GM23248 (cell line): ENCODE results near the gene KISS1R. TPM values are rescaled to one million over a fixed set of nuclear protein-coding genes. Genes with fewer than 3 reads are reported as not detected.

Experiments used
- DNase-seq: peaks from one replicate; pipeline ENCODE4 v3.0.0-alpha.2; 2015
- H2AFZ ChIP-seq: fragments of 200-600 bp; sonication (generic); 2 replicates; pipeline ENCODE4 v1.6.1; 2016; ENCODE audit warnings: antibody characterized with exemption
- H3F3A ChIP-seq: fragments of 200-600 bp; sonication (generic); 2 replicates; pipeline ENCODE4 v1.6.1; 2016; ENCODE audit warnings: mild to moderate bottlenecking, antibody characterized with exemption, mixed run types; ENCODE audit not compliant: insufficient read depth
- H3K27ac ChIP-seq: fragments of 200-600 bp; sonication (generic); 2 replicates; pipeline ENCODE4 v1.5.1; 2016; ENCODE audit warnings: mild to moderate bottlenecking
- H3K27me3 ChIP-seq: fragments of 200-600 bp; sonication (generic); replicated peaks from 2 replicates; pipeline ENCODE4 v1.6.1; 2016; ENCODE audit warnings: mild to moderate bottlenecking; ENCODE audit not compliant: insufficient read depth
- H3K36me3 ChIP-seq: fragments of 200-600 bp; sonication (generic); 2 replicates; pipeline ENCODE4 v1.6.1; 2016; ENCODE audit warnings: low read depth, mild to moderate bottlenecking
- H3K4me1 ChIP-seq: fragments of 200-600 bp; sonication (generic); 2 replicates; pipeline ENCODE4 v1.6.1; 2016; ENCODE audit warnings: mild to moderate bottlenecking; ENCODE audit not compliant: insufficient read depth
- H3K4me2 ChIP-seq: fragments of 200-600 bp; sonication (generic); one replicate; pipeline ENCODE4 v1.6.1; 2016; ENCODE audit warnings: mild to moderate bottlenecking; ENCODE audit not compliant: unreplicated experiment
- H3K4me3 ChIP-seq: fragments of 200-600 bp; sonication (generic); 2 replicates; pipeline ENCODE4 v1.5.1; 2016; ENCODE audit warnings: mild to moderate bottlenecking
- H3K79me2 ChIP-seq: fragments of 200-600 bp; sonication (generic); 2 replicates; pipeline ENCODE4 v1.6.1; 2016; ENCODE audit warnings: mild to moderate bottlenecking; ENCODE audit not compliant: insufficient read depth
- H3K9ac ChIP-seq: fragments of 200-600 bp; sonication (generic); 2 replicates; pipeline ENCODE4 v1.6.1; 2016; ENCODE audit warnings: mild to moderate bottlenecking
- H3K9me2 ChIP-seq: fragments of 200-600 bp; sonication (generic); 2 replicates; pipeline ENCODE4 v1.6.1; 2016; ENCODE audit warnings: mixed run types, mild to moderate bottlenecking, moderate library complexity; ENCODE audit not compliant: insufficient read depth
- H3K9me3 ChIP-seq: fragments of 200-600 bp; sonication (generic); one replicate; pipeline ENCODE4 v1.6.1; 2017; ENCODE audit warnings: low read depth
- H4K20me1 ChIP-seq: fragments of 200-600 bp; sonication (generic); 2 replicates; pipeline ENCODE4 v1.6.0; 2016; ENCODE audit not compliant: insufficient read depth
- EZH2 ChIP-seq: fragments of 200-600 bp; sonication (generic); IDR thresholded peaks from 2 replicates; pipeline ENCODE4 v1.6.1; 2018; ENCODE audit warnings: antibody characterized with exemption, mild to moderate bottlenecking; ENCODE audit not compliant: insufficient read depth, poor library complexity, severe bottlenecking
- EZH2phosphoT487 ChIP-seq: fragments of 200-600 bp; sonication (generic); IDR thresholded peaks from 2 replicates; pipeline ENCODE4 v1.6.1; 2018; ENCODE audit warnings: antibody characterized with exemption, moderate library complexity, mild to moderate bottlenecking, low read depth; ENCODE audit not compliant: insufficient read depth
- WGBS, 2 experiments: methylation state at CpG; one replicate each; pipeline ENCODE4 v1.1.6; 2015 to 2017; ENCODE audit warnings: low lambda C conversion rate in 2 of 2, low coverage in 1 of 2; ENCODE audit errors: missing lambda C conversion rate in 2 of 2; 5-methylcytosine and 5-hydroxymethylcytosine counted together
- in situ Hi-C: fragments of 300-500 bp; cut with MboI; formaldehyde crosslinking; loops from 2 replicates; pipeline ENCODE4 v1.15.0; 2020
- polyA plus RNA-seq: library from polyadenylated mRNA; unstranded; fragments of >200 nt; fragmentation: Nextera tagmentation; extraction: Ambion mirVana; gene quantifications from 2 replicates; pipeline ENCODE4 v1.2.1, GENCODE V29; 2016
- total RNA-seq: library from RNA; depleted of rRNA; stranded (reverse); fragments of >200 nt; shearing (Covaris generic); gene quantifications from 2 replicates; pipeline ENCODE4 v1.2.3, GENCODE V29; 2014

Gene KISS1R
- total and polyA plus RNA-seq, 2 experiments from 2014 or later: not detected

- WGBS, 2 experiments: 83 to 86% methylated on average over 24 to 32 of the region's 32 CpGs
Observed at GRCh38 chr19:903266-903797, 13.8 kb upstream of the KISS1R start.

GRCh38 chr19:904545-904944 is 12.6 kb upstream of the KISS1R start:
- Histone ChIP-seq H3K27me3 (no peaks in the 10 kb centered on the region), H3K79me2 (peaks cover 73% of the 10 kb centered on the region), H3K9me2 (no peaks in the 10 kb centered on the region), H3K9me3 (no peaks in the 10 kb centered on the region), H3K4me1 (no peaks in the 10 kb centered on the region), H3K4me3 (no peak overlapping the region), H3F3A (no peaks in the 10 kb centered on the region), H3K27ac (no peak overlapping the region), H4K20me1 (no peaks in the 10 kb centered on the region), H3K9ac (no peak overlapping the region), H3K4me2 (no peak overlapping the region), H3K36me3 (no peaks in the 10 kb centered on the region), H2AFZ (no peak overlapping the region)
- WGBS, 2 experiments: 92 to 96% methylated on average over 8 of the region's 8 CpGs
- in situ Hi-C loops: no loop called here
- TF ChIP-seq EZH2 (no peak), EZH2phosphoT487 (no peak)
- DNase-seq: no peak

More at GRCh38 chr19:903266-903797, 13.8 kb upstream of the KISS1R start:
- Histone ChIP-seq H3K9ac (no peak overlapping the region), H3K9me2 (no peaks in the 10 kb centered on the region), H3K4me3 (no peak overlapping the region), H3K27ac (no peak overlapping the region), H3K36me3 (no peaks in the 10 kb centered on the region), H3K79me2 (peaks cover 61% of the 10 kb centered on the region), H3K4me2 (no peak overlapping the region), H2AFZ (no peak overlapping the region), H4K20me1 (no peaks in the 10 kb centered on the region), H3F3A (no peaks in the 10 kb centered on the region), H3K9me3 (no peaks in the 10 kb centered on the region), H3K27me3 (no peaks in the 10 kb centered on the region), H3K4me1 (no peaks in the 10 kb centered on the region)
- in situ Hi-C loops: no loop called here
- TF ChIP-seq EZH2 (no peak), EZH2phosphoT487 (no peak)
- no peak for DNase-seq

- Histone ChIP-seq H3K36me3 (no peaks in the 10 kb centered on the region), H3K9ac (no peak overlapping the region), H3K27me3 (no peaks in the 10 kb centered on the region), H2AFZ (no peak overlapping the region), H3K27ac (no peak overlapping the region), H3K4me1 (no peaks in the 10 kb centered on the region), H4K20me1 (no peaks in the 10 kb centered on the region), H3K4me2 (no peak overlapping the region), H3K79me2 (peaks cover 92% of the 10 kb centered on the region), H3K9me2 (no peaks in the 10 kb centered on the region), H3F3A (no peaks in the 10 kb centered on the region), H3K4me3 (no peak overlapping the region), H3K9me3 (no peaks in the 10 kb centered on the region)
- DNase-seq: no peak
- in situ Hi-C loops: no loop called here
- WGBS, 2 experiments: 98 to 99% methylated on average over 7 of the region's 7 CpGs
- TF ChIP-seq EZH2 (no peak), EZH2phosphoT487 (no peak)
Observed at GRCh38 chr19:906480-906879, 10.7 kb upstream of the KISS1R start.

- H3K4me2 ChIP-seq: no peak overlapping the region
- TF ChIP-seq EZH2phosphoT487 (no peak), EZH2 (no peak)
- 79 to 80% methylated on average over 12 to 14 of the region's 14 CpGs for WGBS, 2 experiments
- H3K27me3 ChIP-seq: no peaks in the 10 kb centered on the region
- no peaks in the 10 kb centered on the region for H4K20me1 ChIP-seq
- H2AFZ ChIP-seq: no peak overlapping the region
- H3K36me3 ChIP-seq: no peaks in the 10 kb centered on the region
- H3K79me2 ChIP-seq: peaks cover 93% of the 10 kb centered on the region
- no peak overlapping the region for H3K9ac ChIP-seq
- DNase-seq: no peak
- H3K9me2 ChIP-seq: no peaks in the 10 kb centered on the region
- in situ Hi-C loops: no loop called here
- H3F3A ChIP-seq: no peaks in the 10 kb centered on the region
- H3K27ac ChIP-seq: no peak overlapping the region
- no peaks in the 10 kb centered on the region for H3K9me3 ChIP-seq
- H3K4me3 ChIP-seq: no peak overlapping the region
- H3K4me1 ChIP-seq: no peaks in the 10 kb centered on the region
Observed at GRCh38 chr19:907183-907853, 9.8 kb upstream of the KISS1R start.
